ENCODE data around the gene OSBP2.

Gene OSBP2

GRCh38 chr22:30843245-30843644, 148.6 kb downstream of the OSBP2 start:
- no peak for DNase-seq (ENCODE audit: low read depth)

- no peak for DNase-seq (ENCODE audit: low read depth)
These were observed 152.9 kb downstream of the OSBP2 start for GRCh38 chr22:30847583-30847982.

GRCh38 chr22:30855266-30855665, 160.6 kb downstream of the OSBP2 start:
- DNase-seq (ENCODE audit: low read depth) = no peak

GRCh38 chr22:30855677-30856518, 161.2 kb downstream of the OSBP2 start:
- DNase-seq (ENCODE audit: low read depth) = no peak

- no peak for DNase-seq (ENCODE audit: low read depth)
These were observed 162.2 kb downstream of the OSBP2 start for GRCh38 chr22:30856741-30857502.

- DNase-seq (ENCODE audit: low read depth) = no peak
These were observed 163.1 kb downstream of the OSBP2 start for GRCh38 chr22:30857791-30858190.

- DNase-seq (ENCODE audit: low read depth) = no peak
These were observed 164.5 kb downstream of the OSBP2 start for GRCh38 chr22:30858976-30859713.

- DNase-seq (ENCODE audit: low read depth) = no peak
These were observed 165.0 kb downstream of the OSBP2 start for GRCh38 chr22:30859714-30860095.

GRCh38 chr22:30860176-30861105, 165.8 kb downstream of the OSBP2 start:
- DNase-seq (ENCODE audit: low read depth) = no peak

GRCh38 chr22:30861131-30861530, 166.5 kb downstream of the OSBP2 start:
- no peak for DNase-seq (ENCODE audit: low read depth)

- no peak for DNase-seq (ENCODE audit: low read depth)
These were observed 167.2 kb downstream of the OSBP2 start for GRCh38 chr22:30861688-30862552.

- DNase-seq (ENCODE audit: low read depth) = no peak
These were observed 168.6 kb downstream of the OSBP2 start for GRCh38 chr22:30863081-30863833.

GRCh38 chr22:30864441-30865420, 170.1 kb downstream of the OSBP2 start:
- no peak for DNase-seq (ENCODE audit: low read depth)

- DNase-seq (ENCODE audit: low read depth) = no peak
These were observed 171.0 kb downstream of the OSBP2 start for GRCh38 chr22:30865656-30866055.

GRCh38 chr22:30866216-30866615, 171.5 kb downstream of the OSBP2 start:
- DNase-seq (ENCODE audit: low read depth) = no peak

- DNase-seq (ENCODE audit: low read depth) = no peak
These were observed 172.2 kb downstream of the OSBP2 start for GRCh38 chr22:30866811-30867271.

GRCh38 chr22:30867746-30868662, 173.3 kb downstream of the OSBP2 start:
- DNase-seq (ENCODE audit: low read depth) = no peak
